H9 (cell line): Measurements from ENCODE around the gene MAP6. TPM values are rescaled to one million over a fixed set of nuclear protein-coding genes. Genes with fewer than 3 reads are reported as not detected.

Experiments used
- DNase-seq: peaks from one replicate; pipeline ENCODE4 v3.0.0-alpha.2; 2017
- H2AFZ ChIP-seq: one replicate; pipeline ENCODE4 v1.6.1; 2013; ENCODE audit warnings: mild to moderate bottlenecking, low read length, control low read depth, moderate library complexity
- H2AK5ac ChIP-seq: 2 replicates; pipeline ENCODE4 v1.6.1; 2013; ENCODE audit warnings: low read length, control low read depth, mixed read lengths; ENCODE audit not compliant: insufficient read length
- H2BK120ac ChIP-seq: one replicate; pipeline ENCODE4 v1.6.1; 2013; ENCODE audit warnings: low read depth, mild to moderate bottlenecking, low read length, control low read depth, inconsistent platforms; ENCODE audit not compliant: poor library complexity, severe bottlenecking
- H2BK12ac ChIP-seq: 2 replicates; pipeline ENCODE4 v1.6.1; 2013; ENCODE audit warnings: low read length, control low read depth, mixed read lengths, low read depth; ENCODE audit not compliant: insufficient read length
- H2BK15ac ChIP-seq: 2 replicates; pipeline ENCODE4 v1.6.1; 2013; ENCODE audit warnings: low read depth, low read length, control low read depth
- H2BK20ac ChIP-seq: one replicate; pipeline ENCODE4 v1.6.1; 2013; ENCODE audit warnings: low read depth, mild to moderate bottlenecking, low read length, control low read depth, inconsistent platforms; ENCODE audit not compliant: poor library complexity, severe bottlenecking
- H2BK5ac ChIP-seq: 2 replicates; pipeline ENCODE4 v1.6.1; 2013; ENCODE audit warnings: low read length, control low read depth, mixed read lengths; ENCODE audit not compliant: insufficient read length
- H3K14ac ChIP-seq: 2 replicates; pipeline ENCODE4 v1.6.1; 2013; ENCODE audit warnings: low read length, control low read depth; ENCODE audit not compliant: insufficient read depth
- H3K18ac ChIP-seq: 2 replicates; pipeline ENCODE4 v1.6.1; 2013; ENCODE audit warnings: low read depth, mild to moderate bottlenecking, mixed read lengths, low read length, control low read depth; ENCODE audit not compliant: insufficient read length
- H3K23ac ChIP-seq: 2 replicates; pipeline ENCODE4 v1.6.1; 2013; ENCODE audit warnings: low read length, control low read depth, mixed read lengths, low read depth; ENCODE audit not compliant: insufficient read length
- H3K23me2 ChIP-seq: 2 replicates; pipeline ENCODE4 v1.6.1; 2013; ENCODE audit warnings: low read depth, mild to moderate bottlenecking, mixed read lengths, low read length, control low read depth; ENCODE audit not compliant: insufficient read length, poor library complexity, severe bottlenecking
- H3K27ac ChIP-seq: 2 replicates; pipeline ENCODE4 v1.5.1; 2013; ENCODE audit warnings: low read length, control low read depth, mixed read lengths, low read depth; ENCODE audit not compliant: insufficient read length
- H3K27me3 ChIP-seq: 2 replicates; pipeline ENCODE4 v1.6.1; 2013; ENCODE audit warnings: low read length, control low read depth, inconsistent platforms; ENCODE audit not compliant: insufficient read depth
- H3K4ac ChIP-seq: 2 replicates; pipeline ENCODE4 v1.6.1; 2013; ENCODE audit warnings: low read depth, mild to moderate bottlenecking, control low read depth, inconsistent platforms, low read length, moderate library complexity
- H3K4me1 ChIP-seq: 2 replicates; pipeline ENCODE4 v1.6.1; 2013; ENCODE audit warnings: low read length, control low read depth, inconsistent platforms; ENCODE audit not compliant: insufficient read depth
- H3K4me2 ChIP-seq: 2 replicates; pipeline ENCODE4 v1.6.1; 2013; ENCODE audit warnings: low read length, control low read depth, mixed read lengths; ENCODE audit not compliant: insufficient read length, insufficient read depth
- H3K56ac ChIP-seq: 2 replicates; pipeline ENCODE4 v1.6.1; 2013; ENCODE audit warnings: low read depth, mild to moderate bottlenecking, mixed read lengths, low read length, control low read depth; ENCODE audit not compliant: insufficient read length
- H3K79me1 ChIP-seq: 2 replicates; pipeline ENCODE4 v1.6.1; 2013; ENCODE audit warnings: low read depth, mild to moderate bottlenecking, moderate library complexity, low read length, control low read depth, inconsistent platforms; ENCODE audit not compliant: insufficient read depth, poor library complexity, severe bottlenecking
- H3K79me2 ChIP-seq: 2 replicates; pipeline ENCODE4 v1.6.1; 2013; ENCODE audit warnings: low read length, control low read depth, inconsistent platforms; ENCODE audit not compliant: insufficient read depth
- H3K9ac ChIP-seq: 2 replicates; pipeline ENCODE4 v1.6.1; 2013; ENCODE audit warnings: low read length, control low read depth, mixed read lengths; ENCODE audit not compliant: insufficient read length; ENCODE audit errors: extremely low read depth
- H3K9me3 ChIP-seq: one replicate; pipeline ENCODE4 v1.6.1; 2013; ENCODE audit warnings: low read depth, low read length, inconsistent platforms; ENCODE audit not compliant: control insufficient read depth
- H3T11ph ChIP-seq: one replicate; pipeline ENCODE4 v1.6.1; 2013; ENCODE audit warnings: mild to moderate bottlenecking, low read length, control low read depth, inconsistent platforms
- H4K20me1 ChIP-seq: one replicate; pipeline ENCODE4 v1.6.1; 2013; ENCODE audit not compliant: control insufficient read depth, insufficient read length, insufficient read depth
- H4K5ac ChIP-seq: 2 replicates; pipeline ENCODE4 v1.6.1; 2013; ENCODE audit warnings: low read depth, mild to moderate bottlenecking, mixed read lengths, low read length, control low read depth; ENCODE audit not compliant: insufficient read length
- H4K8ac ChIP-seq: replicated peaks from 2 replicates; pipeline ENCODE4 v1.6.1; 2013; ENCODE audit warnings: low read length, control low read depth, mixed read lengths, low read depth; ENCODE audit not compliant: insufficient read length
- H4K91ac ChIP-seq: 2 replicates; pipeline ENCODE4 v1.6.1; 2013; ENCODE audit warnings: low read depth, mild to moderate bottlenecking, moderate library complexity, mixed read lengths, low read length, control low read depth; ENCODE audit not compliant: insufficient read length
- H3K27ac Mint-ChIP-seq, 3 experiments: 2 replicates in 2 of 3; 3 replicates in 1 of 3; pipeline ENCODE4 v1.8.0; 2020 to 2021; ENCODE audit warnings: mixed read lengths in 3 of 3, mild to moderate bottlenecking in 1 of 3, moderate library complexity in 1 of 3
- H3K27me3 Mint-ChIP-seq: 2 replicates; pipeline ENCODE4 v1.8.0; 2021; ENCODE audit warnings: low read depth, mild to moderate bottlenecking, moderate library complexity, mixed read lengths
- H3K36me3 Mint-ChIP-seq, 3 experiments: 2 replicates in 2 of 3; 3 replicates in 1 of 3; pipeline ENCODE4 v1.8.0; 2020 to 2021; ENCODE audit warnings: low read depth in 3 of 3, mixed read lengths in 3 of 3; ENCODE audit not compliant: insufficient read depth in 1 of 3
- H3K4me1 Mint-ChIP-seq, 2 experiments: 2 replicates each; pipeline ENCODE4 v1.8.0; 2020; ENCODE audit warnings: mixed read lengths in 2 of 2
- H3K4me3 Mint-ChIP-seq, 2 experiments: 2 replicates in 1 of 2; 3 replicates in 1 of 2; pipeline ENCODE4 v1.8.0; 2020 to 2021; ENCODE audit warnings: mild to moderate bottlenecking in 2 of 2, mixed read lengths in 2 of 2, moderate library complexity in 1 of 2
- H3K9me3 Mint-ChIP-seq, 2 experiments: 2 replicates in 1 of 2; 3 replicates in 1 of 2; pipeline ENCODE4 v1.8.0; 2020; ENCODE audit warnings: mild to moderate bottlenecking in 2 of 2, mixed read lengths in 2 of 2, moderate library complexity in 1 of 2
- CTCF ChIP-seq: fragments of 200-600 bp; sonication (generic); conservative IDR thresholded peaks from 3 replicates; pipeline ENCODE4 v1.8.0; 2021; ENCODE audit warnings: antibody characterized with exemption, mild to moderate bottlenecking
- WGBS: extraction: QIAGEN DNeasy Blood & Tissue Kit; methylation state at CpG from one replicate; pipeline ENCODE4 v1.1.7; 2013; ENCODE audit warnings: missing lambda C conversion rate, low lambda C conversion rate, mixed read lengths; ENCODE audit not compliant: insufficient read length; ENCODE audit errors: extremely low coverage; 5-methylcytosine and 5-hydroxymethylcytosine counted together
- total RNA-seq: library from RNA; stranded (reverse); gene quantifications from 2 replicates; pipeline ENCODE4 v1.2.1, GENCODE V29; 2021

MAP6 gene
- total RNA-seq, 1 experiment from 2014 or later: 0.77 TPM

GRCh38 chr11:75538150-75538942 lies 130.5 kb downstream of the MAP6 start:
- H3K4me3 Mint-ChIP-seq: no peak overlapping the region
- H3K9me3 Mint-ChIP-seq: no peaks in the 10 kb centered on the region
- Histone ChIP-seq H3K79me1 (no peaks in the 10 kb centered on the region), H3K23me2 (no peaks in the 10 kb centered on the region), H3K14ac (no peak overlapping the region), H3K4me1 (no peaks in the 10 kb centered on the region), H3K9me3 (no peaks in the 10 kb centered on the region), H4K20me1 (no peaks in the 10 kb centered on the region), H3K27me3 (no peaks in the 10 kb centered on the region), H2AK5ac (no peak overlapping the region), H2BK5ac (no peak overlapping the region), H2BK12ac (no peak overlapping the region), H4K8ac (no peak overlapping the region), H2BK120ac (no peak overlapping the region), H2BK15ac (no peak overlapping the region), H3K27ac (no peak overlapping the region), H2BK20ac (no peak overlapping the region), H4K91ac (no peak overlapping the region), H3K4me2 (no peak overlapping the region), H4K5ac (no peak overlapping the region), H2AFZ (no peak overlapping the region), H3K23ac (no peak overlapping the region), H3K79me2 (no peaks in the 10 kb centered on the region), H3K18ac (no peak overlapping the region), H3K4ac (no peak overlapping the region), H3K9ac (no peak overlapping the region), H3T11ph (no peak overlapping the region), H3K56ac (no peak overlapping the region)
- peaks cover 6% of the 10 kb centered on the region for H3K27me3 Mint-ChIP-seq
- DNase-seq: no peak
- TF ChIP-seq CTCF: no peak
- no peak overlapping the region; a peak in 2 of 7 replicates for H3K27ac Mint-ChIP-seq
- peaks cover 8 to 16% of the 10 kb centered on the region in 2 experiments for H3K4me1 Mint-ChIP-seq
- H3K36me3 Mint-ChIP-seq: no peaks in the 10 kb centered on the region
- no CpG with 5 or more reads among the region's 11 CpGs for WGBS
